Stimulated activated CD4-positive, alpha-beta T cell treated with anti-CD3 and anti-CD28 coated beads, TNF-alpha, amount 100 ng/mL, for 48 hours (primary cell): Measurements from ENCODE around the gene PTPN13.

Experiments
- DNase-seq, 3 donors: peaks; one replicate each; pipeline ENCODE4 v3.0.0-alpha.2; 2020; ENCODE audit warnings: low read depth in 3 of 3

The PTPN13 gene

GRCh38 chr4:86818211-86818610 lies 224.1 kb downstream of the PTPN13 start:
- no peak for DNase-seq

- no peak for DNase-seq
Observed at GRCh38 chr4:86818841-86819240, 224.7 kb downstream of the PTPN13 start.

- DNase-seq = no peak
Observed at GRCh38 chr4:86819561-86819960, 225.4 kb downstream of the PTPN13 start.

- DNase-seq = no peak
Observed at GRCh38 chr4:86821151-86821550, 227.0 kb downstream of the PTPN13 start.

GRCh38 chr4:86822136-86822535 lies 228.0 kb downstream of the PTPN13 start:
- no peak for DNase-seq

- no peak for DNase-seq
Observed at GRCh38 chr4:86825511-86825910, 231.4 kb downstream of the PTPN13 start.

GRCh38 chr4:86831262-86832130 lies 237.4 kb downstream of the PTPN13 start:
- no peak for DNase-seq

GRCh38 chr4:86833615-86834014 lies 239.5 kb downstream of the PTPN13 start:
- no peak for DNase-seq

- DNase-seq = no peak
Observed at GRCh38 chr4:86834901-86835300, 240.8 kb downstream of the PTPN13 start.

GRCh38 chr4:86835677-86836076 lies 241.6 kb downstream of the PTPN13 start:
- DNase-seq = no peak

- DNase-seq = no peak
Observed at GRCh38 chr4:86837691-86838503, 243.8 kb downstream of the PTPN13 start.

- no peak for DNase-seq
Observed at GRCh38 chr4:86840858-86841257, 246.7 kb downstream of the PTPN13 start.

GRCh38 chr4:86841309-86841708 lies 247.2 kb downstream of the PTPN13 start:
- no peak for DNase-seq

- DNase-seq = no peak
Observed at GRCh38 chr4:86845593-86845992, 251.5 kb downstream of the PTPN13 start.

GRCh38 chr4:86846921-86847320 lies 252.8 kb downstream of the PTPN13 start:
- no peak for DNase-seq

GRCh38 chr4:86847571-86847970 lies 253.5 kb downstream of the PTPN13 start:
- DNase-seq = no peak

GRCh38 chr4:86848136-86848535 lies 254.0 kb downstream of the PTPN13 start:
- no peak for DNase-seq

- DNase-seq = no peak
Observed at GRCh38 chr4:86848732-86849619, 254.9 kb downstream of the PTPN13 start, which contains the start of gene SLC10A6. TSS of gene SLC10A6 (minus strand) at chr4:86849384. CDS start at chr4:86849115, 269 bp downstream.

- DNase-seq = no peak
Observed at GRCh38 chr4:86853209-86853608, 259.1 kb downstream of the PTPN13 start.

- DNase-seq = no peak
Observed at GRCh38 chr4:86855572-86855971, 261.5 kb downstream of the PTPN13 start.

GRCh38 chr4:86856896-86857295 lies 262.8 kb downstream of the PTPN13 start:
- no peak for DNase-seq
